ENCODE data around the gene ATRAID.

ATRAID gene

DNA sequence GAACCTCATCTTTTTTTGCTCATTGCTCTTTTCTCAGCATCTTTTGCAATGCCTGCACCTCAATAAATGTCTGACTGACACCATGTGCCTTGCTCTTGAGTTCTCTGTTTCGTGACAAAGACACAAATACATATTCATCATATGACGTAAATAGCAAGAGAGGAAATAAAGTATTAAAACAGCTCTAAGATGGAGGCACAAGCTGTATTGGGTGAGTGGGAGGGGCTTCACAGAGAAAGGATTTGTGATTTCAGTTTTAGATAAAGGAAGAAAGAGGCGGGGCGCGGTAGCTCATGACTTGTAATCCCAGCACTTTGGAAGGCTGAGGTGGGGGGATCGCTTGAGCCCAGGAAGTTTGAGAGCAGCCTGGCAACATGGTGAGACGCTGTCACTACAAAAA, 8.2 kb downstream of the ATRAID start:
- no peak for DNase-seq

DNA sequence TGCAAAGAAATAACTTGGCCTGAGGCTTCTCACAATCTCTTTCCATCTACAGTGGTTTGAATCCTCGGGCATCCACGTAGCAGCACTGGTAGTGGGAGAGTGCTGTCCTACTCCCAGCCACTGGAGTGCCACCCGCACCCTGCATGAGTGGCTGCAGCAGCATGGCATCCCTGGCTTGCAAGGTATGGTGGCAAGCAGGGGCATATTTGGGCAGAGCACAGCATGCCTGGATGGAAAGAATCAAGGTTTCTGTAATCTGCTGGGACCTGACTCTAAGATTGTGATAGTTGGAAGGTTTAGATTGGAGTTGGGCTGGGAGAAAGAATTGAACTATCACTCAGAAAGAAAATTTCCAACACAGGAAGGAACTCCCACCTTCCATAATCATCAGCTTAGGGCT, 9.3 kb downstream of the ATRAID start:
- DNase-seq: no peak

DNA sequence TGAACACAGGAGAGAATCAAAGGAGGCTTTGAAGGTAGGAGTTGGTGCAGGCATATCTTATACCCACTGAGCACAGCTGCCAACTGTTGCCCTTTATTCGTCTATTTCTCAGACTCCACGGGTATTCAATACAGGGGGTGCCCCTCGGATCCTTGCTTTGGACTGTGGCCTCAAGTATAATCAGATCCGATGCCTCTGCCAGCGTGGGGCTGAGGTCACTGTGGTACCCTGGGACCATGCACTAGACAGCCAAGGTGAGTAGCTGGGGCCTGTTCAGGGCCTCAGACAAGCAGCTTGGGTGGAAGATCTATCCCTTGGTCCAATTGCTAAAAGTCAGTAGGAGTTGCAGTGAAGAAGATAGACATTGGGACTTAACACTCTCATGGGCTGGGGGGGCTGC, 10.6 kb downstream of the ATRAID start:
- DNase-seq: no peak

DNA sequence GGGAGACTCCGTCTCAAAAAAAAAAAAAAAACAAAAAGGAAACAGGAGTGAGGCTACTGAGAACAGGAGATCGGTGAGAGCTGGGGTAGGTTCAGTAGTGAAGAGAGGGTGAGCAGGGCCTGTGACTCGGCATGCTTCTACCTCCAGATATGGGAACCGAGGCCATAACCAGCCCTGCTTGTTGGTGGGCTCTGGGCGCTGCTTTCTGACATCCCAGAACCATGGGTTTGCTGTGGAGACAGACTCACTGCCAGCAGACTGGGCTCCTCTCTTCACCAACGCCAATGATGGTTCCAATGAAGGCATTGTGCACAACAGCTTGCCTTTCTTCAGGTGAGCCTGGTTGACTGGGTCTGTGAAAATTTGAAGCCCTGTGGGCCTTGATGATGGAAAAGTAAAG, 11.6 kb downstream of the ATRAID start:
- no peak for DNase-seq

DNA sequence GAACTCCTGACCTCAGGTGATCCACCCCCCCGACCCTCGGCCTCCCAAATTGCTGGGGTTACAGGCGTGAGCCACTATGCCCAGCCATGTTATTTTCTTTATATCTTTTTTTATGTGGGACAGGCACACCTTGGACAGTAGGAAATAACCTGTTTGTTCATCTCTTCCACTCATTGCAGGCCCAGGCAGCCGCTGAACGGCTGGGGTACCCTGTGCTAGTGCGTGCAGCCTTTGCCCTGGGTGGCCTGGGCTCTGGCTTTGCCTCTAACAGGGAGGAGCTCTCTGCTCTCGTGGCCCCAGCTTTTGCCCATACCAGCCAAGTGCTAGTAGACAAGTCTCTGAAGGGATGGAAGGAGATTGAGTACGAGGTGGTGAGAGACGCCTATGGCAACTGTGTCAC, 13.7 kb downstream of the ATRAID start:
- no peak for DNase-seq

DNA sequence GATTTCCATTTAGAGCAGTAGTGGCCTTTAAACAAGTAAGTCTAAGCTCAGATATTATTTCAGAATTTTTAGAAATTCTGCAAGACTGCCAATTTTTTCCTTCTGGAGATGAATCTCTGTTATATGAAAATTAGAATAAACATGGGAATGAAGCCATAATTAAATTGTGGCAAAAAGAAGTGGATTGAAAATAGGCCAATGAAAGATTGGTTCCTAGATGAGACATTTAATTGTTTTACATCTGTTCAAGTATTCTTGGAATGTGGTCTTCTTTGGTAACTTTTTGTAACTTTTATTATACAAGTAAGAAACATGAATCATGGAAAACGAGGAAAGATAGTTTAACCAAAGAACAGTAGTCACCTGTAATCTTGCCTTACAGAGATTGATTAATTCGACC, 15.7 kb downstream of the ATRAID start:
- DNase-seq: no peak

DNA sequence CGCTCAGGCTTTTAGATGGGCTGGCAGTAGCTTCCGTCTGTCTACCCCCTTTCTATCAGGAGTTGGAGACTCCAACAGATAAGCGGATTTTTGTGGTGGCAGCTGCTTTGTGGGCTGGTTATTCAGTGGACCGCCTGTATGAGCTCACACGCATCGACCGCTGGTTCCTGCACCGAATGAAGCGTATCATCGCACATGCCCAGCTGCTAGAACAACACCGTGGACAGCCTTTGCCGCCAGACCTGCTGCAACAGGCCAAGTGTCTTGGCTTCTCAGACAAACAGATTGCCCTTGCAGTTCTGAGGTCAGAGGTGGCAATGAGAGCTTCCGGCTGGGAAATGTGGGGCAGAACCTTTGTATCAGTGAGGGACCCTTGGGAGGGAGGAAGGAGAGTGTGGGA, 20.1 kb downstream of the ATRAID start:
- no peak for DNase-seq

DNA sequence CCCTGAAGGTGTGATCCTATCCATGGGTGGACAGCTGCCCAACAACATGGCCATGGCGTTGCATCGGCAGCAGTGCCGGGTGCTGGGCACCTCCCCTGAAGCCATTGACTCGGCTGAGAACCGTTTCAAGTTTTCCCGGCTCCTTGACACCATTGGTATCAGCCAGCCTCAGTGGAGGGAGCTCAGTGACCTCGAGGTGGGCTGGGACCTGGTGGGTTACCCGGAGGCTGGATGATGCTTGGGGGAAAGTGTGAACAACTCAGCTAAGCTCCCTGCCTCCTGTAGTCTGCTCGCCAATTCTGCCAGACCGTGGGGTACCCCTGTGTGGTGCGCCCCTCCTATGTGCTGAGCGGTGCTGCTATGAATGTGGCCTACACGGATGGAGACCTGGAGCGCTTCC, 21.5 kb downstream of the ATRAID start:
- DNase-seq: no peak

DNA sequence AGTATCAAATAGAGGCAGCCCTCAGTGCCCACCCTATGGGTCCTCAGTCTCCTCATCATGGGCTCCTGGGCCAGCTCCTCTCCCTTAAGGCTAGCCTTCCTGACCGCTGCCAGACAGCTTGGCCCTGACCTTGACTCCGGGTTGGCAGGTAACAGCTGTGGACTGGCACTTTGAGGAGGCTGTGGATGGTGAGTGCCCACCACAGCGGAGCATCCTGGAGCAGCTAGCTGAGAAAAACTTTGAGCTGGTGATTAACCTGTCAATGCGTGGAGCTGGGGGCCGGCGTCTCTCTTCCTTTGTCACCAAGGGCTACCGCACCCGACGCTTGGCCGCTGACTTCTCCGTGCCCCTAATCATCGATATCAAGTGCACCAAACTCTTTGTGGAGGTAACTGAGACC, 24.3 kb downstream of the ATRAID start:
- no peak for DNase-seq

DNA sequence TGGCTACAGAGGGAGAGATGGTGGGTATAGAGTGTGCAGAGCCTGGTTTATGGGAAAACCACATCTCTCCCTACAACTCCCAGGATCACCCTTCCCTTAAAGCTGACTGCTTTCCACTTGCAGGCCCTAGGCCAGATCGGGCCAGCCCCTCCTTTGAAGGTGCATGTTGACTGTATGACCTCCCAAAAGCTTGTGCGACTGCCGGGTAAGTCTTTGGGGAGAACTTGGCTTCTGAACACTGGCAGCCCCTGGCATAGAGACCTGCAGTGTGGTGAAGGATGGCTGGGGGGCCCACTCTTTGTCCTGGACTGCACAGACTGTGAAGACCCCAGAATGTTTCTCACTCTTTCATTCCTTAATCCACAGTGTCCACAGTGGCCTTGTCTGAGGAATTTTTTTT, 24.8 kb downstream of the ATRAID start:
- no peak for DNase-seq

DNA sequence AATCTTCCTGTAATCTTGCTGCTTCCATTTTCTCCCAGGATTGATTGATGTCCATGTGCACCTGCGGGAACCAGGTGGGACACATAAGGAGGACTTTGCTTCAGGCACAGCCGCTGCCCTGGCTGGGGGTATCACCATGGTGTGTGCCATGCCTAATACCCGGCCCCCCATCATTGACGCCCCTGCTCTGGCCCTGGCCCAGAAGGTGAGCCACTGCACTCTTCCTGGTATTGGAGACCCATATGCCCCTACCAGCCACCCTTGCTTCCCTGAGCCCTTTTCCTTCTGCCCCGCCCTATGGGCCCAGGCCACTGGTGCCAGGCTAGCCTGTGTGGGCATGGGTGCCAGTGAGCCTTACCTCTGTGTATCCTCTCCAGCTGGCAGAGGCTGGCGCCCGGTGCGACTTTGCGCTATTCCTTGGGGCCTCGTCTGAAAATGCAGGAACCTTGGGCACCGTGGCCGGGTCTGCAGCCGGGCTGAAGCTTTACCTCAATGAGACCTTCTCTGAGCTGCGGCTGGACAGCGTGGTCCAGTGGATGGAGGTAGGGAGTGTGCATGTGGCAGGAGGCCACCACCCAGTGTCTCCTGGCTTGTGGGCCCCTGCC, 25.6 kb downstream of the ATRAID start:
- no peak for DNase-seq

DNA sequence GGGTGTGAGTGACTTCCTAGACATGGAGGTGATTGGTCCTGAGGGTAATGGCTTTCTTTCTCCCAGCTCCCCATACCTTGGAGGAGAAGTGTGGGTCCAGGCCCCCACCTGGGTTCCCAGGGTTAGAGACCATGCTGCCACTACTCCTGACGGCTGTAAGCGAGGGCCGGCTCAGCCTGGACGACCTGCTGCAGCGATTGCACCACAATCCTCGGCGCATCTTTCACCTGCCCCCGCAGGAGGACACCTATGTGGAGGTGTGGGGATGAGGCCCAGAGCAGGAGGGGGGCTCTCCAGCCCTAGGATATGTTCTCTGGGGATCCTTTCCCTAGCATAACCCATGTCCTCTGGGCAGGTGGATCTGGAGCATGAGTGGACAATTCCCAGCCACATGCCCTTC, 27.1 kb downstream of the ATRAID start:
- DNase-seq: no peak

DNA sequence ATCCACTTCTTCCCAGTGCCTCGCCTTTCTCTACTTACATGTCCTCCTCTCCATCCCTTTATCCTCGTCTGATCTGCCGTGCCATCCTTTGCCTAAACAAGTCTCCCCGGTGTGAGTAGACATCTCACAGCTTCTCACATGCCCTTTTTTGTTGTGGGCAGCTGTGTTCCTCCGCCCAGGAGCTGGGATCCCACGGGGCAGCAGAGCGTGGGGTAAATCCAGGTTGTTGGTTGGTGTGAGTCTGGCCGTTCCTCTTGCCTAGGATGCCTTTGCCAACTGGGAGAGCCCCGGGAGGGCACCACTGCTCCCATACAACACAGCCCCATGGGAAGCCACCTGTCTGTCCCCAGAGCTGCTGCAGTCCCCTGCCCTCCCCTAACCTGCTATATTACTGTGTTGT, 28.6 kb downstream of the ATRAID start:
- no peak for DNase-seq

DNA sequence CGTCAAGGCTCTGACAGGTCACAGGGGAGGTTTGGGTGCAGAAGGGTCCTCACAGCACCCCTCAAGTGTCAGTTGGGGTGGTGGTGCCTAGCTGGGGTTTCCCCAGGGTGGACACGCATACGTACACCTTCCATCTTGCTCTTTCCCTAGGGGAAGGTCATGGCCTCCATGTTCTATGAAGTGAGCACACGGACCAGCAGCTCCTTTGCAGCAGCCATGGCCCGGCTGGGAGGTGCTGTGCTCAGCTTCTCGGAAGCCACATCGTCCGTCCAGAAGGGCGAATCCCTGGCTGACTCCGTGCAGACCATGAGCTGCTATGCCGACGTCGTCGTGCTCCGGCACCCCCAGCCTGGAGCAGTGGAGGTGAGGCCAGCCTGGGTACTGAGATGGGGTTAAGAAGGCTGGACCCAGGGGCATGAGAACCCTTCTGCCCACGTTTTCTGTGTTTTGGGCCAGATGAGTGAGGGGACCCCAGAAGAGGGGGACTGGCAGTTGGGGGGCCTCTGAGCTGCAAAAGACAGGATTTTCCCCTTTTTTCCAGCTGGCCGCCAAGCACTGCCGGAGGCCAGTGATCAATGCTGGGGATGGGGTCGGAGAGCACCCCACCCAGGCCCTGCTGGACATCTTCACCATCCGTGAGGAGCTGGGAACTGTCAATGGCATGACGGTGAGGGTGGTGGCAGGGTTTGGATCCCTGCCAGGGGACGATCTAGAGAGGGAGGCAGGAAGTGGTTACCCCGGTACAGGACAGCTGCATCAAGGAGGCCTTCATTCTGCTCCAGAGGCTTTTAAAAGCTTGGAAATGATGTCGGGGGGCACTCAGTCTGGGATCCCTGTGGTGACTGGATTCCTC, 30.1 kb downstream of the ATRAID start:
- no peak for DNase-seq

DNA sequence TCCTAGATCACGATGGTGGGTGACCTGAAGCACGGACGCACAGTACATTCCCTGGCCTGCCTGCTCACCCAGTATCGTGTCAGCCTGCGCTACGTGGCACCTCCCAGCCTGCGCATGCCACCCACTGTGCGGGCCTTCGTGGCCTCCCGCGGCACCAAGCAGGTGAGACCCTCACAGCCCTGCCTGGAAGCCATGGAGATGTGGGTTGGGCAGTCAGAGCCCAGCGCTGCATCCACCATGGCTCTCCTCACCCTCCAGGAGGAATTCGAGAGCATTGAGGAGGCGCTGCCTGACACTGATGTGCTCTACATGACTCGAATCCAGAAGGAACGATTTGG, 30.7 kb downstream of the ATRAID start:
- DNase-seq: no peak

DNA sequence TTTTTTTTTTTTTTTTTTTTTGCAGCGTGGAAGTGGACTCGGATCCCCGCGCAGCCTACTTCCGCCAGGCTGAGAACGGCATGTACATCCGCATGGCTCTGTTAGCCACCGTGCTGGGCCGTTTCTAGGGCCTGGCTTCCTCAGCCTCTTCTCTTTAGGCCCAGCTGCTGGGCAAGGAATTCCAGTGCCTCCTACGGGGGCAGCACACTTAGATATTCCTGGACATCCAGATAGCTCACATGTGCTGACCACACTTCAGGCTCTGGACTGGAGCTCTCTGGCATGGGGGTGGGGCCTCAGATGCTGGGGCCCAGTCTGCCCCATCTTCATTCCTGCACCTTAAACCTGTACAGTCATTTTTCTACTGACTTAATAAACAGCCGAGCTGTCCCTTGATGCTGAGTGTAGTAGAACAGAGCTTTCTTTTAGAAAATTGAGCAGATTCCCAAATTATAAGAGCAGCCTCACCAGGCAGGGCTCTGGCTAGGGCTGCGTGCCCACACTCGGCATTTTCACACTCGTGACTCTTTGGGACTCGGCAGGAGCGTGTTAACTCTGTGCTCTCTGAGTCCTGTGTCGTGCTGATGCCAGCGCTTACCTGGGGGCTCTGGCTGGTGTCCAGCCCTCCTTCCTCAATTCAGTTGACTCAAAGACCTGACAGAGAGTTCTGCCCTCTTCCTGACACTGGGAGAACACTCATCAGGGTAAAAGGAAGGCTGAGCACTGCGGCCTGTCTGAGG, 31.7 kb downstream of the ATRAID start:
- no peak for DNase-seq

DNA sequence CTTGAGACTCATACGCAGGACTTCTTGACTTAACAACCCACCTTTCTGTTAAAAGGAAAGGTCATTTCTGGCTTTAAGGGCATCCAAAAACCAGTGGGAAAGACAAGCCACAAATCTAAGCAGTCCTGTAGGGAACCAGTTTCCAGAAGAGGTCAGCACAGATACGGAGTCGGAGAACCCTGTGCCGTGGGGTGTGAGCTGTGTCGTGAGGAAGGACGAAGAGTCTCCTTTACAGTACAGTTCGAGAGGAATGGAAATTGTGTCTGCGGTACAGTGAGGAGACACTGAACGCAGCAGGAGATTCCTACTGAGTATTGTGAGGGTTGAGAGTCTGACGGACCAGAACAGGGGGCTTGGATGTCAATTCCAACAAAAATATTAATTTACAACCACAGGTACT, 33.3 kb downstream of the ATRAID start:
- no peak for DNase-seq

DNA sequence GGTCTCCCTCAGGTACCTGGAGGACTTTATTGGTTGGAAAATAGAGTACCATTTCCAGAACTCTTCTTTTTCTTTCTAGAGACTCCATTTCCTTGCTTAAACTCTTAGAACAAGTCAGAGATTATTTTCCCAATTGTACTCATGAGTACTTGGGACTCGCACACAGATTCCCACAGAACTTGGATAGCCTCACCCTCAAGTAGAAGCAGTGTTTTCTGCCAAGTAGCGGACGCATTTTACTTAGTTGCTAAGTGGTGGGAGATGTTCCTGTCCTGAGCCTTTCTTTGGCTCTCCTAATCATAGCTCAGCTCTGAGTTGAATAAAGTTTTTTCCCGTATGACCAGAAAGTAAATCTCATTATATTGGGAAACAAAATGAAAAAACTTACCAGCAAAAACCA, 33.8 kb downstream of the ATRAID start:
- no peak for DNase-seq

DNA sequence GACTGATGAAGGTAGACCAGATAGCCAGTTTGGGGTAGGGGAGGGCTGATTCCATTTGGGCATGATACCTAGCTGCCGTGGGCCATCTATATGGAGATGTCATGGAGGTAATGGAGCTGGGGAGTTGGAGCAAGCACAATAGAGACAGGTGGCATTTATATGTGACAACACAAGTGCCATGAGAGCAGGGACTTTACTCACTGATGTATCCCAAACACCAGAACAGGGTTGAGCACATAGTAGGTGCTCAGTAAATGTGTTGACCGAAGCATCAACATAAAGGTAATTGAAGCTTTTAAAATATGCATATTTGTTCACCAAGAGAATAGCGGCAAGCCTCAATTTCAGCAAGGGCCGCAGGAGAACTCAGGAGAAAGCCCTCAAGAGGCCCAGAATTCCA, 36.1 kb downstream of the ATRAID start:
- DNase-seq: no peak

DNA sequence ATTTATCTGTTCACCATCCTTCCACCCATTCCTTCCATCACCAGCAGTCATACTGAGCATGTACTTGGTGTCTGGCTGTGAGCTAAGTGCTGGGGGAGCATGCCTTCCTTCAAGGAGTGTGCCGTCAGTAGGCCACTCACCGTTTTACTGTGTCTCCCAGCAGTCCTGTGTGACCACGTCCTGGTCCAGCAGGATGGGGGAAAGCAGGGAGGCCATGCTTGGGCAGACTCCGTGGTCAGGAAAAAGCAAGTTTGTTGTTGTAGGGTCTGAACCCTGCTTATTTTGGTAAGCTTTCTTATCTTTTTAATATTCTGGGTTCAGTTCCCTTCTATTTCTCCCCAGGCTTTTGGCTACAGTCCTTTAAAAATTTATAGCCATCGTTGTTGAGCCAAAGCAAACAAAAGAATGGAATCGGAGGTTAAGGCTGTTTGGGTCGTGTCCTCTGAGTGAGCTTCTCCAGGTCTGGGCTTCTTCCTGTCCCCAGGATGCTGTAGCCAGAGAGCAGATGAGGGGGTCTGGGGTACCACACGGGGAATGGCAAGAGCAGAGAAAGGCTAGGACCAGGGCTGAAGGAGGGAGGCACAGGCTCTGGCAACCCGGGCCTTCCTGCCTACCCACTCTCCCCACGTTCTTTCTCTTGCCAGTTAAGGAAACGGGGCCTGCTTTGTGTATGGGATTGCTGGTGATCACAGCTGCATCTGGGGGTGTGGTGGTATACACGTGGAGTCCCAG, 37.5 kb downstream of the ATRAID start:
- DNase-seq: no peak

DNA sequence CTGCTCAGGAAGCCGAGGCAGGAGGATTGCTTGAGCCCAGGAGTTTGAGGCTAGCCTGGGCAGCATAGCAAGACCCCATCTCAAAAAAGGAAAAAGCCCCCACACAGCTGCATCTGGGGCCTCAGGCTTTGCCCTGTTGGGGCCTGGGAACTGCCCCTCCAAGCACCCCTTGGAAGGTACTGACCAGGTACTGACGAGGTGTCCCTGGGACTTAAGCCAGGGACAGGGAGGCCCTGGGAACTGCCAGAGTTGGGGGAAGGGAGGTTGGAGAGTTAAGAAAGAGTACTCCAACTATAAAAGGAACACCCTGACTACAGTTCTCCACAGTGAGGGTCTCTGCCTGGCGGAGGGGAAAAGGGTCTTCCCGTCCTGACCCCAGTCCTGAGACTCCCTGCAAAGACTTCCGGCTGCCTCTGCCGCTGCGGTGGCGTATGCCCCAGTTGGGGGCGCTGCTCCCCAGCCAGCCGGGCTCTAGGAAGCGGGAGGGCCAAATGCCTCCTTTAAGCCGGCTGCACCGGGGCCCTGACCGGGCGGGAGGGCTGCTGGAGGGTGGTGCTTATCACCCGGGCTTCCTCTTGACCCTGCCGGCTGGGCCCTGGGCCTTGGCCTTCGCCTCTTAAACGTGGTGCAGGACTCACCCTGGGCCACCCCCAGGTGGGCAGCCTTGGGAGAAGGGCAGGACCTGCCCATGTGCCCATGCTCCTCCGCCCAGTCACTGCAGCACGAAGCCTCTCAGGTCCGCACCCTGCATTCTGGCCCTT, 38.2 kb downstream of the ATRAID start:
- peak; percentile 91 for DNase-seq

DNA sequence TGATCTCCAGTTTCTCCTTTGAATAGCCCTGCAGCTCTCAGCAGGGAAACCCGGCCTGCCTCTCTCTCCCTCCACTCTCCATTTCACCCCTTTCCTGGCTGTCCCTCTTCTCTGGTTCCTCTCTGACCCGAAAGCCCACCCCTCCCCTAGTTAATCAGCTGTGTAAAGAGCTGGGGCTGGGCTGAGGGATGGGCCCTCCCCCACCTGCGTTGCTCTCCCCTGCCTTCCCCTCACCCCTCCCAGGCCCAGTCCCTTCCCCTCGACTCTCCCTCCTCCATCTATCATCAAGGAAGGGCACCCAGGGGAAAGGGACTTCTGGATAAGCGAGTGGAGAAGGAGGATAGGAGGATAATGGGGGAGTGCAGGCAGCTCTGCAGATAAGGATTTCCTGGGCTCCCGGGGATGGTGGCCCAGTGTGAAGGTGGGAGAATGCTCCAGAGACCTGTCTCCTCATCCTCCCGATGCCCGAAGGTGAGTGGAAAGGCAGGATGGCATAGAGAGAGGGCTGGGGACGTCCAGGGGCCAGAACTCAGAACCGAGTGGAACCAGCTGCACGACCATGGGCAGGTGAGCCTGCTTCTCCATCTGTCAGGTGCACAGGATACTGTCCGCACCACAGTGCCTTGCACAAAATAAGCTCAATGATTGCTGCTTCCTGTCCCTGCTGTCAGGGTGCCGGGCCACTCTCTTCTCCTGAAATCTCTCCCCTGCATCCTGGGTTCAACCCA, 39.0 kb downstream of the ATRAID start:
- no peak for DNase-seq
